HG03159 (cell line): ENCODE results near the gene FMN2.

Experiments used
- ATAC-seq: cut with Tn5 transposase; IDR thresholded peaks from one replicate; pipeline ENCODE4 v1.9.1; 2021; ENCODE audit warnings: mild to moderate bottlenecking, moderate library complexity; ENCODE audit not compliant: unreplicated experiment

Gene FMN2

GRCh38 chr1:240192851-240193250, 101.2 kb downstream of the FMN2 start:
- no peak for ATAC-seq

GRCh38 chr1:240193679-240194078, 102.0 kb downstream of the FMN2 start:
- no peak for ATAC-seq

- ATAC-seq: no peak
Observed at GRCh38 chr1:240194120-240194519, 102.4 kb downstream of the FMN2 start.

GRCh38 chr1:240198376-240198775, 106.7 kb downstream of the FMN2 start:
- ATAC-seq: no peak

- ATAC-seq: no peak
Observed at GRCh38 chr1:240199758-240200645, 108.3 kb downstream of the FMN2 start.

- no peak for ATAC-seq
Observed at GRCh38 chr1:240201931-240202330, 110.2 kb downstream of the FMN2 start.

- no peak for ATAC-seq
Observed at GRCh38 chr1:240207073-240207709, 115.5 kb downstream of the FMN2 start.

- no peak for ATAC-seq
Observed at GRCh38 chr1:240210026-240210425, 118.3 kb downstream of the FMN2 start.

GRCh38 chr1:240212556-240212955, 120.9 kb downstream of the FMN2 start:
- no peak for ATAC-seq

GRCh38 chr1:240217403-240217802, 125.7 kb downstream of the FMN2 start:
- no peak for ATAC-seq

GRCh38 chr1:240219104-240219503, 127.4 kb downstream of the FMN2 start:
- no peak for ATAC-seq

- no peak for ATAC-seq
Observed at GRCh38 chr1:240226102-240226501, 134.4 kb downstream of the FMN2 start.

GRCh38 chr1:240230816-240231215, 139.1 kb downstream of the FMN2 start:
- ATAC-seq: no peak

- ATAC-seq: no peak
Observed at GRCh38 chr1:240232530-240232929, 140.8 kb downstream of the FMN2 start.

- no peak for ATAC-seq
Observed at GRCh38 chr1:240234485-240235210, 143.0 kb downstream of the FMN2 start.

- no peak for ATAC-seq
Observed at GRCh38 chr1:240235521-240236288, 144.0 kb downstream of the FMN2 start.

GRCh38 chr1:240237305-240237721, 145.6 kb downstream of the FMN2 start:
- ATAC-seq: no peak

GRCh38 chr1:240239309-240239708, 147.6 kb downstream of the FMN2 start:
- no peak for ATAC-seq

GRCh38 chr1:240241278-240241677, 149.6 kb downstream of the FMN2 start:
- ATAC-seq: no peak

- ATAC-seq: no peak
Observed at GRCh38 chr1:240242601-240243144, 151.0 kb downstream of the FMN2 start.
